ENCODE data around the gene SH3RF3. TPM values are rescaled to one million over a fixed set of nuclear protein-coding genes. Genes with fewer than 3 reads are reported as not detected.

Gene SH3RF3
- total RNA-seq, 1 donor from 2014 or later = 7.3 TPM

GRCh38 chr2:109407276-109408042, 278.5 kb downstream of the SH3RF3 start:
- no peak for TF ChIP-seq CTCF (IDR thresholded peaks at IDR 0.05; ENCODE audit: insufficient read depth, low read depth, low read length)
- no peak for TF ChIP-seq EZH2 (IDR thresholded peaks at IDR 0.05; ENCODE audit: insufficient read depth, low read length)
- H3K4me1 Mint-ChIP-seq (ENCODE audit: low read depth, unreplicated experiment) = peaks cover 29% of the 10 kb centered on the region
- H3K79me2 ChIP-seq (ENCODE audit: insufficient read depth, low read length) = no peaks in the 10 kb centered on the region
- no peaks in the 10 kb centered on the region for H3K36me3 ChIP-seq (ENCODE audit: insufficient read depth, low read length)
- no peaks in the 10 kb centered on the region for H3K9me3 Mint-ChIP-seq (ENCODE audit: unreplicated experiment)
- H3K9me3 ChIP-seq (ENCODE audit: insufficient read depth, low read depth, low read length) = no peaks in the 10 kb centered on the region
- peaks cover 4% of the 10 kb centered on the region for H3K4me1 ChIP-seq (ENCODE audit: insufficient read depth, low read length)
- peaks cover 17% of the 10 kb centered on the region for H4K20me1 ChIP-seq (ENCODE audit: insufficient read depth, low read length)
- no peak overlapping the region for H3K27ac Mint-ChIP-seq (ENCODE audit: unreplicated experiment)
- no peak overlapping the region for H3K9ac ChIP-seq (ENCODE audit: low read length)
- H3K4me3 Mint-ChIP-seq (ENCODE audit: unreplicated experiment) = no peak overlapping the region
- DNase-seq (ENCODE audit: low read depth) = no peak
- no peak for FAIRE-seq
- H3K36me3 Mint-ChIP-seq (ENCODE audit: low read depth, unreplicated experiment) = peaks cover 13% of the 10 kb centered on the region
- no peaks in the 10 kb centered on the region for H3K27me3 ChIP-seq (ENCODE audit: insufficient read depth, low read length)
- no peak overlapping the region for H2AFZ ChIP-seq (ENCODE audit: low read depth, low read length)
- no peak overlapping the region for H3K27ac ChIP-seq (ENCODE audit: low read depth, low read length)
- H3K4me2 ChIP-seq (ENCODE audit: low read length) = no peak overlapping the region
- H3K27me3 Mint-ChIP-seq (ENCODE audit: low read depth, unreplicated experiment) = peaks cover 39% of the 10 kb centered on the region
- H3K4me3 ChIP-seq (ENCODE audit: insufficient read depth, low read depth, low read length) = no peak overlapping the region

GRCh38 chr2:109408043-109408335, 279.0 kb downstream of the SH3RF3 start:
- H3K36me3 Mint-ChIP-seq (ENCODE audit: low read depth, unreplicated experiment) = peaks cover 13% of the 10 kb centered on the region
- peaks cover 25% of the 10 kb centered on the region for H3K4me1 Mint-ChIP-seq (ENCODE audit: low read depth, unreplicated experiment)
- TF ChIP-seq CTCF (IDR thresholded peaks at IDR 0.05; ENCODE audit: insufficient read depth, low read depth, low read length) = no peak
- no peaks in the 10 kb centered on the region for H3K79me2 ChIP-seq (ENCODE audit: insufficient read depth, low read length)
- FAIRE-seq (no peak), DNase-seq (ENCODE audit: low read depth) (no peak)
- H3K27me3 ChIP-seq (ENCODE audit: insufficient read depth, low read length) = no peaks in the 10 kb centered on the region
- H4K20me1 ChIP-seq (ENCODE audit: insufficient read depth, low read length) = peaks cover 12% of the 10 kb centered on the region
- no peak overlapping the region for H3K27ac Mint-ChIP-seq (ENCODE audit: unreplicated experiment)
- H3K9me3 Mint-ChIP-seq (ENCODE audit: unreplicated experiment) = no peaks in the 10 kb centered on the region
- no peak overlapping the region for H3K4me2 ChIP-seq (ENCODE audit: low read length)
- no peaks in the 10 kb centered on the region for H3K4me1 ChIP-seq (ENCODE audit: insufficient read depth, low read length)
- H3K4me3 Mint-ChIP-seq (ENCODE audit: unreplicated experiment) = no peak overlapping the region
- H3K36me3 ChIP-seq (ENCODE audit: insufficient read depth, low read length) = no peaks in the 10 kb centered on the region
- H3K27ac ChIP-seq (ENCODE audit: low read depth, low read length) = no peak overlapping the region
- no peak overlapping the region for H3K9ac ChIP-seq (ENCODE audit: low read length)
- peaks cover 36% of the 10 kb centered on the region for H3K27me3 Mint-ChIP-seq (ENCODE audit: low read depth, unreplicated experiment)
- H3K4me3 ChIP-seq (ENCODE audit: insufficient read depth, low read depth, low read length) = no peak overlapping the region
- no peak overlapping the region for H2AFZ ChIP-seq (ENCODE audit: low read depth, low read length)
- H3K9me3 ChIP-seq (ENCODE audit: insufficient read depth, low read depth, low read length) = no peaks in the 10 kb centered on the region

DNA sequence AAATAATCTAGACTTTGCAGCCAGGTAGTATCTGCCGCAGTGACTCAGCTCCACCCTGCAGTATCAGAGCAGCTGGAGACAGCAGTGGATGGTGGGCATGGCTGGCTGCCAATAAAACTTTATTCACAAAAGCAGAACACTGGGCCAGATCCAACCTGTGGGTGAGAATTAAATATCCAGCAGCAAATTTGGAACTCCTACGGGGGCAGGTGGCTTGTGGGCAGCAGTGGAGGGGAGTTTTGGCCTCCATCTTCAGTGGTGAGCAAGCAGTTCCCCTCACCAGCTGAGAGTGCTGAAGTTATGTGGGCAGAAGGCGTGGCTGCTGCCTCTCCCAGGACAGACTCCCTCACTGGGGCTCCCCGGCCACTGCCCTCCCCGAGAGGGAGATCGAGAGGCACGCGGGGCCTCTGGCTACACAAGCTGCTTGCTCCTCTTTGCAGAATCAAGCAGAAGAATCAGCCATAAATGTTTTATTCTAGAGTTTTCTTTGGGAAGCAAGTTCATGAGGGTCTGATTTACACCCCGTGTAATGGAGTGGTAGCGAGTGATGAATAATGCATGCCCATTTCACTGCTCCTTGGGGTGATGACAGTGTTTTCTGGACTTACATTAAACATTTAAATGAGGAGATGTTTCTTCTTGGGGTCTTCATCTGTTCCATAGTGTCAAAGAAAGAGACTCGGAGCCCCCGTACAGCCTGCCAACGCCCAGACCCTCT, 280.5 kb downstream of the SH3RF3 start:
- Histone ChIP-seq H3K4me3 (ENCODE audit: insufficient read depth, low read depth, low read length) (no peak overlapping the region), H3K9ac (ENCODE audit: low read length) (no peak overlapping the region), H3K36me3 (ENCODE audit: insufficient read depth, low read length) (no peaks in the 10 kb centered on the region), H3K4me2 (ENCODE audit: low read length) (no peak overlapping the region), H3K9me3 (ENCODE audit: insufficient read depth, low read depth, low read length) (no peaks in the 10 kb centered on the region), H3K27ac (ENCODE audit: low read depth, low read length) (no peak overlapping the region), H3K4me1 (ENCODE audit: insufficient read depth, low read length) (no peaks in the 10 kb centered on the region), H2AFZ (ENCODE audit: low read depth, low read length) (no peak overlapping the region), H3K79me2 (ENCODE audit: insufficient read depth, low read length) (no peaks in the 10 kb centered on the region), H4K20me1 (ENCODE audit: insufficient read depth, low read length) (peaks cover 6% of the 10 kb centered on the region), H3K27me3 (ENCODE audit: insufficient read depth, low read length) (no peaks in the 10 kb centered on the region)
- H3K4me3 Mint-ChIP-seq (ENCODE audit: unreplicated experiment) = no peak overlapping the region
- peaks cover 13% of the 10 kb centered on the region for H3K4me1 Mint-ChIP-seq (ENCODE audit: low read depth, unreplicated experiment)
- H3K9me3 Mint-ChIP-seq (ENCODE audit: unreplicated experiment) = peaks cover 3% of the 10 kb centered on the region
- DNase-seq (ENCODE audit: low read depth) (peak; percentile 20), FAIRE-seq (no peak)
- no peak overlapping the region for H3K27ac Mint-ChIP-seq (ENCODE audit: unreplicated experiment)
- H3K36me3 Mint-ChIP-seq (ENCODE audit: low read depth, unreplicated experiment) = peaks cover 20% of the 10 kb centered on the region
- no peak for TF ChIP-seq CTCF (IDR thresholded peaks at IDR 0.05; ENCODE audit: insufficient read depth, low read depth, low read length)
- TF ChIP-seq EZH2 (IDR thresholded peaks at IDR 0.05; ENCODE audit: insufficient read depth, low read length) = no peak
- peaks cover 37% of the 10 kb centered on the region for H3K27me3 Mint-ChIP-seq (ENCODE audit: low read depth, unreplicated experiment)
